Left lobe of liver (tissue), 2 donors: ENCODE results near the gene IRAK1BP1. TPM values are rescaled to one million over a fixed set of nuclear protein-coding genes. Genes with fewer than 3 reads are reported as not detected.
"Not testable (repeated sequence)": the region's sequence is repeated elsewhere in the genome, so short reads cannot be mapped to it uniquely, and the experiment has no call there.

Source experiments
- ATAC-seq: fragments of 200-7000 bp; cut with Tn5 transposase; one replicate; pipeline ENCODE4 v1.9.1; 2020; ENCODE audit warnings: mild to moderate bottlenecking, moderate library complexity
- DNase-seq: peaks from one replicate; pipeline ENCODE4 v3.0.0-alpha.2; 2020; ENCODE audit warnings: low spot score
- total RNA-seq: library from RNA; stranded (reverse); gene quantifications from one replicate; pipeline ENCODE4 v1.2.1, GENCODE V29; 2021
- donor health status: DM: no; HTN: no; CAD: no; lungs with moderate emphysema.
- donor health status: DM: no; HTN: yes; CAD: no.

The IRAK1BP1 gene
- total RNA-seq, 1 donor from 2014 or later = 1.2 TPM

DNA sequence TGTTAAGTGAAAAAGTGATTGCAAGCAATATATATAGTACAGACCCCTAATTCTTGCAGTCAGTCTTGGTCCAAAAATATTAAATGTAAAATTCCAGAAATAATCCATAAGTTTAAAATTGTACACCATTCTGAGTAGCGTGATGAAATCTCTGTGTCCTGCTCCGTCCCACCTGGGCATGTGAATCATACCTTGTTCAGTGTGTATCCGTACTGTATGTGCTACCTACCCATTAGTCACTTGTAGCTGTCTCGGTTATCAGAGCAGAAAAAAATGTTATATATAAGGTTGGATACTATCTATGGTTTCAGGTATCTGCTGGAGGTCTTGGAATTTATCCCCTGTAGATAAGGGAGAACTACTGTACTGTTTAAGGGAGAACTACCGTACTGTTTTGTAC is 16.3 kb downstream of the IRAK1BP1 start:
- no peak for ATAC-seq

GRCh38 chr6:78889901-78890300 is 22.6 kb downstream of the IRAK1BP1 start:
- not testable (repeated sequence) for ATAC-seq, DNase-seq

More for the DNA sequence above, 16.3 kb downstream of the IRAK1BP1 start:
- no peak for DNase-seq

GRCh38 chr6:78896227-78896626 is 28.9 kb downstream of the IRAK1BP1 start:
- ATAC-seq (no peak), DNase-seq (no peak)

DNA sequence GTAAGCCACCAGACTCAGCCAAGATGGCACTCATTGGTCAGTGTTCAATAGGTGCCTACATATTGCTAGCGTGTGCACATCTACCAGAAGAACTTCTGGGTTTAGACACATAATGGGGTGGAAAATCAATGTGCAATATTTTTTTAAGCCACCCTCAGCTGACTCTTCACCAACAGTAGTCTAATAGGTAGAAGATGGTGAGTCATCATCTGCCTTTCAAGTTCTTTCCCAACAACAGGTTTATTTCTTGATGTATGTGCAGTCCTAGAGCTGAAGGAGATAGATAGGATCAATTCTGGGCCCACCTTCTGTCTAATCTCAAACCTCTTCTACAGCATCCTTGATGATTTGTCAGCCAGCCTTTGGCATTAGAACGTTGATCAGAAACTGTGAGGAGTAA is 41.3 kb downstream of the IRAK1BP1 start:
- ATAC-seq (no peak), DNase-seq (no peak)

- ATAC-seq (no peak), DNase-seq (no peak)
Measured at GRCh38 chr6:78909391-78909790, 42.0 kb downstream of the IRAK1BP1 start.

DNA sequence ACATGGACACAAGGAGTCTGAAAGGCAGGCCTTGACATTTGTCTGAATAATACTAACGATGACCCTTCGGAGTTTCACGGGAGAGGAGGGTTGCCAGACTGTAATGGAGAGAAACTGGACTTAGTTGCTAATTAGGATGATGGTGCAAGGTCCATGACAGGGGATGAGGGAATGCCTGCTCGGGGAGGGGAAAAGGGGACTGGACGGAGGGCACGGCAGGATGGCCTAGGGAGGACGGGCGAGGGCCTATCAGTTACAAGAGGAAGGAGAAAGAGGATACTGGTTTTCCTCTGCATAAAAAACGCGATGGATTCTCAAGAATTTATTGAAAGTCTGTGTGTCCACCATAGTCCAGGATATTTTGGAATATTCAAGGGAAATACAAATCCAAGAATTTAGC is 42.7 kb downstream of the IRAK1BP1 start:
- DNase-seq (no peak), ATAC-seq (no peak)

GRCh38 chr6:78910591-78911171 is 43.3 kb downstream of the IRAK1BP1 start:
- ATAC-seq (peak; percentile 67), DNase-seq (no peak)

DNA sequence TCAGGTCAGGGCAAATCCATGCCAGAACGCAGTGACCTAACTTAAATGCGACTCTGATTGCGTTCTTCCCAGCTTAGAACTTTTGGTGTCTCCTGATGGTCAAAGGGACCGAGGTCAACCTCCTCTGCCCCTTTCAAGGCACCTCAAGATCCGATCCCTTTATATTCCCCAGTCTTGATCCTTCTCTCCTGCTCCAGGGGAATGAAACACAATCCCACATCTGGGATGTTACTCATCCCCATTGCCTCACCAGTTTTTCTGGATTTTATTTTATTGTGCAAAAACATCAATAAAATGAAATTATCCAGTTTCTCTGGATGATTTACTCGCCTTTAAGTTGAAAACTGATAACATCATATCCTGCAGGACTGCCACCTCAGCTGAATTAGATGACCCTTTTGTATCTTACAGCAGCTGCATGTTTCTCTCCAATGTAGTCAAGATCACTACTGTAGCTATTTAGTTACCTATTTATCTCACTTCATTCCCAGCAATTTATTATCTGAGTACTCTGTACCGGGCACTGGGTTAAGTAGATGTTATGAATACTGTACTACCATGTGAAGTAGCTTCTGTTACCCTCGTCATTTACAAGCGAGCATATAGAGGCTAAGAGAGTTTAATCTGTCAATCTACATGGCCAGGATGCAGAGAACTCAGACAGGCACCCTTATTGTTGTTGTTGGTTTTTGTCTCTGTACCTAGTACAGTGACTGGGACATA is 44.0 kb downstream of the IRAK1BP1 start:
- ATAC-seq = no peak
- no peak for DNase-seq

GRCh38 chr6:78916411-78916810 is 49.1 kb downstream of the IRAK1BP1 start:
- DNase-seq (no peak), ATAC-seq (no peak)

DNA sequence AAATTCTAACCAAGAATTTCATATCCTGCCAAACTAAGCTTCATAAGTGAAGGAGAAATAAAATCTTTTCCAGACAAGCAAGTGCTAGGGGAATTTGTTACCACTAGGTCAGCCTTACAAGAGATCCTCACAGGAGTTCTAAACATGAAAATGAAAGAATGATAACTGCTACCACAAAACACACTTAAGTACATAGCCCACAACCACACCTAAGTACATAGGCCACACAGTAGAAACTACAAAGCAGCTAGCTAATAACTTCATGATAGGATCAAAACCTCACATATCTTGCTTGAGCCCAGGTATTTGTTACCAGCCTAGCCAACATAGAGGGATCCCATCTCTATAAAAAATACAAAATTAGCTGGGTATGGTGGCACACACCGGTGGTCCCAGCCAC is 50.4 kb downstream of the IRAK1BP1 start:
- DNase-seq (no peak), ATAC-seq (no peak)

- ATAC-seq, DNase-seq: not testable (repeated sequence)
Measured at GRCh38 chr6:78921168-78921567, 53.8 kb downstream of the IRAK1BP1 start.

- no peak for DNase-seq
- ATAC-seq = no peak
Measured at GRCh38 chr6:78925317-78925716, 58.0 kb downstream of the IRAK1BP1 start.

DNA sequence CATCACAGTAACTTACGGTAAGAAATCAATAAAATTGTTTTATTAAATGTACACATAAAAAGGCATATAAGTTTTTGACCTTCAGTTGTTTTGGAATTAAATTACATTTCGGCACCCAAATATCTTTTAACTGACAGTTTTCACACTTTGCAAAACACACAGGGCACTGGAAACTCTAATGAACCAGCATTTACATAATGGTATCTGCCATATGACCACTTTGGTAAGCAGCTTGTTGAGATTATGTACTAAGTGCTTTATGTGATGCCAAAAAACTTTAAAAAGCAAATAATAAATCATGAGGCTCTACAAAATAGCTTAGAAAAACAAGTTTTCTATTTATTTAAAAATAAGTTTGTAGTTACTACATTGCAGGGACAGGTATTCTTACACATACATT is 68.2 kb downstream of the IRAK1BP1 start:
- DNase-seq (no peak), ATAC-seq (no peak)

GRCh38 chr6:78936515-78936914 is 69.2 kb downstream of the IRAK1BP1 start:
- ATAC-seq (no peak), DNase-seq (no peak)

GRCh38 chr6:78942446-78942845 is 75.1 kb downstream of the IRAK1BP1 start:
- ATAC-seq (no peak), DNase-seq (no peak)

DNA sequence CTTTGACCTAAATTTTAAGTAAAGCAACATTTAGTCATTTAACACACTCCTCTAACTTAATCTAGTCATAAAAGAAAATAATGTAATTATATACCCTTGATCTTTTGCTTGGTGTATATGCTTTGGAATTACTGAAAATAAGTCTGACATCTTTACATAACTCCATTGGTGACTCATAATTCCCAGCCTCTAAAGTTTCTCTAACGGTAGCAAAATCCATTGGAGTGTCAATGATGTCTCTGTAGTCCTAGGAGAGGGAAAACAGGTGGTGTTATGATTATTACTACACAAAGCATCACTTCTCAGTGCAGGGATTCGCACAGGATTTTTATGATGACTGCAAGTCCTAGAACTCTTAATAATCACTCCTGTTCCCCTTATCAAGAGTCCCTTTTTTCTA is 80.2 kb downstream of the IRAK1BP1 start:
- DNase-seq = no peak
- no peak for ATAC-seq

DNA sequence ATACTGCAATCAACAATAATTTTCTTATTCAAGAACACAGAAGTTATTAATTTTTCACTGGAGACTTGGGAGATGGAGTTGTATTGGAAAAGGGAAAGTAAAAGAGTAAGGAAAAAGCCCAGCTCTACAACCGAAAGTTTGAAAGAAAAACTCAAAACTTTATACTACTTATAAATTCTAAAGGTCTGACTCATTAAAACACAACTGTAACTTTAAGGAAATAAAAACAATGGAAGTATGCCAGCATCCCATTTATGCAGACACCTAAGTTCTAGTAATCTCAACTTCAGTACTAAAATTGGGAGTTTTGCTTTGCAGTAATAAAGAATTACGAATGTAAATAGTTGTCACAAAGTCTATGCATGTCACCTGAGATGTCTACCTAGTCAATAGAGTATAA is 80.6 kb downstream of the IRAK1BP1 start:
- ATAC-seq = no peak
- no peak for DNase-seq

DNA sequence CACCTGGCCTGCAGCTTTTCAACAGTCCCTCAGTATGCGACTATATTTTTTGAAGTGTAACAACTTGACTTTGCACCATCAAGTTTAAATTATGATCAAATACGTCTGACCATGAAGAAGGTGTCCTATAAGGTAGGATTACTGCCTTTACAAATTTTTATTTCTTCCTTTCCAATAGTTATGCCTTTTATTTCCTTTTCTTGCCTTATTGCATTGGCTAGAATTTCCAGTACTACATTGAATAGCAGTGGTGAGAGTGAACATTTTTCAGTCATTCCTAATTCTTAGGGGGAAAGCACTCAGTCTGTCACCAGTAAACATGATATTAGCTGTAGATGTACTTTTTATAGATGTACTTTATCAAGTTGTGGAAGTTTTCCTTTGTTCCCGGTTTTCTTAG is 81.4 kb downstream of the IRAK1BP1 start:
- no peak for ATAC-seq
- DNase-seq = no peak

- ATAC-seq (no peak), DNase-seq (no peak)
Measured at GRCh38 chr6:78952362-78952761, 85.0 kb downstream of the IRAK1BP1 start.
